HCT116 (cell line): ENCODE measurements around the gene ZNF443.

ENCODE experiments used
- CEBPB ChIP-seq: IDR thresholded peaks from 2 replicates; pipeline ENCODE4 v1.6.1; 2012; ENCODE audit warnings: low read depth
- FOSL1 ChIP-seq: IDR thresholded peaks from 2 replicates; pipeline ENCODE4 v1.6.1; 2012; ENCODE audit warnings: low read depth
- POLR2A ChIP-seq: IDR thresholded peaks from 2 replicates; pipeline ENCODE4 v1.7.0; 2011; ENCODE audit warnings: borderline replicate concordance; ENCODE audit not compliant: insufficient read depth, insufficient read length; ENCODE audit errors: extremely low read depth
- POLR2AphosphoS5 ChIP-seq: IDR thresholded peaks from 2 replicates; pipeline ENCODE4 v1.6.1; 2011; ENCODE audit warnings: mild to moderate bottlenecking, low read depth, low read length, moderate library complexity
- SIN3A ChIP-seq: IDR thresholded peaks from 2 replicates; pipeline ENCODE4 v1.6.1; 2012; ENCODE audit warnings: low read depth
- YY1 ChIP-seq: IDR thresholded peaks from 2 replicates; pipeline ENCODE4 v1.6.1; 2011; ENCODE audit warnings: low read length, low read depth, moderate library complexity, mild to moderate bottlenecking; ENCODE audit not compliant: insufficient replicate concordance; ENCODE audit errors: extremely low read depth
- ZNF274 ChIP-seq: fragments of 200-500 bp; sonication (Bioruptor generic); IDR thresholded peaks from 2 replicates; pipeline ENCODE4 v1.6.1; 2014; ENCODE audit warnings: mild to moderate bottlenecking, low read depth, low read length, inconsistent platforms
- TF ChIP-seq, protein P1 (sequence below), 3 experiments: fragments of 200-600 bp in 1 of 3; sonication (generic) in 1 of 3; IDR thresholded peaks in 2 of 3; conservative IDR thresholded peaks in 1 of 3; 2 replicates each; pipeline ENCODE4 v1.5.1; 2012 to 2017; ENCODE audit warnings: low read depth in 2 of 3, low read length in 2 of 3, antibody characterized with exemption in 1 of 3, borderline replicate concordance in 1 of 3, control low read depth in 1 of 3, mild to moderate bottlenecking in 1 of 3, mixed read lengths in 1 of 3, mixed run types in 1 of 3, moderate library complexity in 1 of 3; ENCODE audit not compliant: insufficient read depth in 1 of 3
- TF ChIP-seq, protein P2 (sequence below): IDR thresholded peaks from 2 replicates; pipeline ENCODE4 v1.6.1; 2011; ENCODE audit warnings: mild to moderate bottlenecking, low read length, moderate library complexity; ENCODE audit not compliant: insufficient replicate concordance; ENCODE audit errors: extremely low read depth

DNA sequence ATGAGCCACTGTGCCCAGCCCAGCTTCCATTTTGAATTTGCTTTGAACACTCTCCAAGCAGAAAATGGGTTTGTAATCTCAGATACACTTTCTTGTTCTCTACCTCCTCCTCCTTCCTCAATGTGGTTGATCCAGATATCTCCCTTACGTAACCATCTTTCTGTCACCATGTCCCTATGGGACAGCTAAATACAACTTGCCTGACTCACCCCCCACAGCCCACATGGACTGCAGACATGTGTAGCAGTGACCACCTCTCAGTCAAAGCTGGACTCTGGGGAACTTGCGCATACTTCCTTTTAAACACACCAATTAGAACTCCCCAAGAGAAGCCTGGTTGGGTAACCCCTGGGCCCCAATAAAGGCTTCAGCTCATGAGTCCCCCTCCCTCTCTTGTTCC lies 28.9 kb downstream of the ZNF443 start:
- no peak for TF ChIP-seq POLR2AphosphoS5
- TF ChIP-seq CEBPB = no peak
- TF ChIP-seq, protein P1, sequence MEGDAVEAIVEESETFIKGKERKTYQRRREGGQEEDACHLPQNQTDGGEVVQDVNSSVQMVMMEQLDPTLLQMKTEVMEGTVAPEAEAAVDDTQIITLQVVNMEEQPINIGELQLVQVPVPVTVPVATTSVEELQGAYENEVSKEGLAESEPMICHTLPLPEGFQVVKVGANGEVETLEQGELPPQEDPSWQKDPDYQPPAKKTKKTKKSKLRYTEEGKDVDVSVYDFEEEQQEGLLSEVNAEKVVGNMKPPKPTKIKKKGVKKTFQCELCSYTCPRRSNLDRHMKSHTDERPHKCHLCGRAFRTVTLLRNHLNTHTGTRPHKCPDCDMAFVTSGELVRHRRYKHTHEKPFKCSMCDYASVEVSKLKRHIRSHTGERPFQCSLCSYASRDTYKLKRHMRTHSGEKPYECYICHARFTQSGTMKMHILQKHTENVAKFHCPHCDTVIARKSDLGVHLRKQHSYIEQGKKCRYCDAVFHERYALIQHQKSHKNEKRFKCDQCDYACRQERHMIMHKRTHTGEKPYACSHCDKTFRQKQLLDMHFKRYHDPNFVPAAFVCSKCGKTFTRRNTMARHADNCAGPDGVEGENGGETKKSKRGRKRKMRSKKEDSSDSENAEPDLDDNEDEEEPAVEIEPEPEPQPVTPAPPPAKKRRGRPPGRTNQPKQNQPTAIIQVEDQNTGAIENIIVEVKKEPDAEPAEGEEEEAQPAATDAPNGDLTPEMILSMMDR (IDR thresholded peaks at IDR 0.05 in 2 of 3, conservative IDR thresholded peaks at IDR 0.05 in 1 of 3; ENCODE audit: borderline replicate concordance in 1 of 3, insufficient read depth in 1 of 3, low read depth in 2 of 3, low read length in 2 of 3) = no peak
- TF ChIP-seq, protein P2, sequence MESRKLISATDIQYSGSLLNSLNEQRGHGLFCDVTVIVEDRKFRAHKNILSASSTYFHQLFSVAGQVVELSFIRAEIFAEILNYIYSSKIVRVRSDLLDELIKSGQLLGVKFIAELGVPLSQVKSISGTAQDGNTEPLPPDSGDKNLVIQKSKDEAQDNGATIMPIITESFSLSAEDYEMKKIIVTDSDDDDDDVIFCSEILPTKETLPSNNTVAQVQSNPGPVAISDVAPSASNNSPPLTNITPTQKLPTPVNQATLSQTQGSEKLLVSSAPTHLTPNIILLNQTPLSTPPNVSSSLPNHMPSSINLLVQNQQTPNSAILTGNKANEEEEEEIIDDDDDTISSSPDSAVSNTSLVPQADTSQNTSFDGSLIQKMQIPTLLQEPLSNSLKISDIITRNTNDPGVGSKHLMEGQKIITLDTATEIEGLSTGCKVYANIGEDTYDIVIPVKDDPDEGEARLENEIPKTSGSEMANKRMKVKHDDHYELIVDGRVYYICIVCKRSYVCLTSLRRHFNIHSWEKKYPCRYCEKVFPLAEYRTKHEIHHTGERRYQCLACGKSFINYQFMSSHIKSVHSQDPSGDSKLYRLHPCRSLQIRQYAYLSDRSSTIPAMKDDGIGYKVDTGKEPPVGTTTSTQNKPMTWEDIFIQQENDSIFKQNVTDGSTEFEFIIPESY = no peak
- no peak for TF ChIP-seq FOSL1
- no peak for TF ChIP-seq POLR2A
- TF ChIP-seq SIN3A = no peak
- no peak for TF ChIP-seq ZNF274
- TF ChIP-seq YY1 = no peak
